ENCODE results near the gene GSTM4. TPM values are rescaled to one million over a fixed set of nuclear protein-coding genes. Genes with fewer than 3 reads are reported as not detected.
"Not testable (repeated sequence)": the region's sequence is repeated elsewhere in the genome, so short reads cannot be mapped to it uniquely, and the experiment has no call there.

The GSTM4 gene
- total RNA-seq, 4 donors from 2014 or later: 64.9 to 104 (median 94.8) TPM

- in situ Hi-C loops (cut with MboI; ENCODE audit: low pct_ligation_motif_present in 1 of 4, low pct_unique_long_range_greater_than_20kb in 1 of 4, low sequenced_read_pairs in 3 of 4) (loop anchor here in 3 of 4 donors (10.0 to 25.0 kb wide), 3 partner anchors 115 to 327 kb away; partner anchors contain the start of gene AHCYL1 (in 3 of the 3)), intact Hi-C loops (cut with DNase I; ENCODE audit: low total_unique reads) (loop anchor here (10.0 kb wide), 1 partner anchor 325 kb away; the partner anchor contains the start of gene AHCYL1)
- 83% methylated on average over 5 of the region's 5 CpGs; no CpG with 5 or more reads in 1 of the 2 donors for WGBS, 2 donors (ENCODE audit: low coverage in 1 of 2)
- Histone ChIP-seq H3K36me3 (no peaks in the 10 kb centered on the region), H3K27ac (no peak overlapping the region), H3K9me3 (no peaks in the 10 kb centered on the region), H3K4me3 (no peak overlapping the region), H3K27me3 (no peaks in the 10 kb centered on the region), H3K4me1 (peaks cover 3 to 10% (median 6%) of the 10 kb centered on the region in 4 donors)
- no peak for DNase-seq
- TF ChIP-seq POLR2A (IDR thresholded peaks at IDR 0.05) (no peak), POLR2AphosphoS5 (IDR thresholded peaks at IDR 0.05) (no peak), CTCF (IDR thresholded peaks at IDR 0.05) (no peak), EP300 (IDR thresholded peaks at IDR 0.05; ENCODE audit: low read depth) (no peak)
These were observed 4.2 kb downstream of the GSTM4 start for GRCh38 chr1:109659997-109660690.

- 66% methylated on average over 4 of the region's 4 CpGs; no CpG with 5 or more reads in 1 of the 2 donors for WGBS, 2 donors (ENCODE audit: low coverage in 1 of 2)
- H3K4me1 ChIP-seq; H3K4me3 ChIP-seq; H3K36me3 ChIP-seq; intact Hi-C loops (cut with DNase I; ENCODE audit: low total_unique reads); H3K27ac ChIP-seq; DNase-seq; H3K9me3 ChIP-seq; H3K27me3 ChIP-seq: not testable (repeated sequence)
- in situ Hi-C loops (cut with MboI; ENCODE audit: low pct_ligation_motif_present in 1 of 4, low pct_unique_long_range_greater_than_20kb in 1 of 4, low sequenced_read_pairs in 3 of 4): loop anchor here in 1 of 4 donors (25.0 kb wide), 1 partner anchor 327 kb away; the partner anchor contains the start of gene AHCYL1
These were observed 4.8 kb downstream of the GSTM4 start for GRCh38 chr1:109660691-109661026.

GRCh38 chr1:109661391-109661790 is 5.5 kb downstream of the GSTM4 start:
- in situ Hi-C loops (cut with MboI; ENCODE audit: low pct_ligation_motif_present in 1 of 4, low pct_unique_long_range_greater_than_20kb in 1 of 4, low sequenced_read_pairs in 3 of 4): loop anchor here in 1 of 4 donors (25.0 kb wide), 1 partner anchor 326 kb away; the partner anchor contains the start of gene AHCYL1
- no peak for TF ChIP-seq CTCF (IDR thresholded peaks at IDR 0.05)
- TF ChIP-seq POLR2AphosphoS5 (IDR thresholded peaks at IDR 0.05): no peak
- no peak for TF ChIP-seq POLR2A (IDR thresholded peaks at IDR 0.05)
- TF ChIP-seq EP300 (IDR thresholded peaks at IDR 0.05; ENCODE audit: low read depth): no peak
- WGBS, 2 donors (ENCODE audit: low coverage in 1 of 2): 62 to 82% methylated on average over 2 of the region's 2 CpGs

GRCh38 chr1:109664671-109665070 is 8.8 kb downstream of the GSTM4 start:
- TF ChIP-seq EP300 (IDR thresholded peaks at IDR 0.05; ENCODE audit: low read depth) (no peak), POLR2A (IDR thresholded peaks at IDR 0.05) (no peak), CTCF (IDR thresholded peaks at IDR 0.05) (no peak), POLR2AphosphoS5 (IDR thresholded peaks at IDR 0.05) (no peak)
- no peak for DNase-seq
- Histone ChIP-seq H3K9me3 (no peaks in the 10 kb centered on the region), H3K27me3 (no peaks in the 10 kb centered on the region), H3K4me1 (peaks cover 0 to 14% (median 6%) of the 10 kb centered on the region in 4 donors), H3K36me3 (no peaks in the 10 kb centered on the region), H3K27ac (no peak overlapping the region), H3K4me3 (no peak overlapping the region)
- 86 to 88% methylated on average over 1 of the region's 1 CpG for WGBS, 2 donors (ENCODE audit: low coverage in 1 of 2)
- in situ Hi-C loops (cut with MboI; ENCODE audit: low pct_ligation_motif_present in 1 of 4, low pct_unique_long_range_greater_than_20kb in 1 of 4, low sequenced_read_pairs in 3 of 4): loop anchor here in 1 of 4 donors (25.0 kb wide), 1 partner anchor 323 kb away; the partner anchor contains the start of gene AHCYL1
- intact Hi-C loops (cut with DNase I; ENCODE audit: low total_unique reads): no loop called here

More at GRCh38 chr1:109661391-109661790, 5.5 kb downstream of the GSTM4 start:
- no peaks in the 10 kb centered on the region for H3K9me3 ChIP-seq
- H3K27ac ChIP-seq: no peak overlapping the region
- H3K27me3 ChIP-seq: no peaks in the 10 kb centered on the region
- peaks cover 0 to 6% (median 2%) of the 10 kb centered on the region in 4 donors for H3K4me1 ChIP-seq
- intact Hi-C loops (cut with DNase I; ENCODE audit: low total_unique reads): no loop called here
- no peaks in the 10 kb centered on the region for H3K36me3 ChIP-seq
- no peak for DNase-seq
- no peak overlapping the region for H3K4me3 ChIP-seq
